GM10847 (cell line): ENCODE data around the gene TAF6.

ENCODE experiments used
- POLR2A ChIP-seq: IDR thresholded peaks from 2 replicates; pipeline ENCODE4 v1.6.1; 2011; ENCODE audit not compliant: insufficient read length; ENCODE audit errors: extremely low read depth

Gene TAF6

DNA sequence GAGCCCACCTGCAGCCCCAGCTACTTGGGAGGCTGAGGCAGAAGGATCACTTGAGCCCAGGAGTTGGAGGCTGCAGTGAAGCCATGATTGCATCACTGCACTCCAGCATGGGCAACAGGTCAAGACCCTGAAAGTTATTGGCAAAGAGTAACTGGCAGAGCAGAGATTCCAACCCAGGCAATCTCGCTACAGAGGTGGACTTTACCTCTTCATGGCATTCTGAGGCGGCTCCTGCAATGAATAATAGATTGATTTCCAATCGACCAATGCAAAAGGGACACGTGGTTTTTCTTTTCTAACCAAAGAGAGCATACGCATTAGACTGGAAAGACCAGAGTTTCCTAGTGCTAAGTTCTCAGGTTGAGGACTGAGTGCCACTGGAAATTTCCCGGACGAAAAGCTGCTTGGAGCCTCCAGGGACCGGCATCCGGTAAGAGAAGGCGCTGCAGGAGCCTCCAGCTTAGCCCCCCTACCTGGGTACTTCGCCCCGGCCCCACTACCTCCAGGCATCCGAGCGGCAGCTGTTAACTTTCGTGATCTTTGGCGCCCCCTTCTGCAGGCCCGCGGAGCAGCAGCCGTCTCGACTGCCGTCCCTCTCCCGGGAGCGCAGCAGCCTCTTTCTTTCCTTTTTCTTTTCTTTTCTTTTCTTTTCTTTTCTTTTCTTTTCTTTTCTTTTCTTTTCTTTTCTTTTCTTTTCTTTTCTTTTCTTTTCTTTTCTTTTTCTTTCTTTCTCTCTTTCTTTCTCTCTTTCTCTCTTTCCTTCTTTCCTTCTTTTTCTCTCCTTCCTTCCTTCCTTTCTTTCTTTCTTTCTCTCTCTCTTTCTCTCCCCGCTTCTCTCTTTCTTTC, 11.7 kb upstream of the TAF6 start:
- TF ChIP-seq POLR2A = no peak

GRCh38 chr7:100128637-100128963, 9.4 kb upstream of the TAF6 start:
- TF ChIP-seq POLR2A = no peak

DNA sequence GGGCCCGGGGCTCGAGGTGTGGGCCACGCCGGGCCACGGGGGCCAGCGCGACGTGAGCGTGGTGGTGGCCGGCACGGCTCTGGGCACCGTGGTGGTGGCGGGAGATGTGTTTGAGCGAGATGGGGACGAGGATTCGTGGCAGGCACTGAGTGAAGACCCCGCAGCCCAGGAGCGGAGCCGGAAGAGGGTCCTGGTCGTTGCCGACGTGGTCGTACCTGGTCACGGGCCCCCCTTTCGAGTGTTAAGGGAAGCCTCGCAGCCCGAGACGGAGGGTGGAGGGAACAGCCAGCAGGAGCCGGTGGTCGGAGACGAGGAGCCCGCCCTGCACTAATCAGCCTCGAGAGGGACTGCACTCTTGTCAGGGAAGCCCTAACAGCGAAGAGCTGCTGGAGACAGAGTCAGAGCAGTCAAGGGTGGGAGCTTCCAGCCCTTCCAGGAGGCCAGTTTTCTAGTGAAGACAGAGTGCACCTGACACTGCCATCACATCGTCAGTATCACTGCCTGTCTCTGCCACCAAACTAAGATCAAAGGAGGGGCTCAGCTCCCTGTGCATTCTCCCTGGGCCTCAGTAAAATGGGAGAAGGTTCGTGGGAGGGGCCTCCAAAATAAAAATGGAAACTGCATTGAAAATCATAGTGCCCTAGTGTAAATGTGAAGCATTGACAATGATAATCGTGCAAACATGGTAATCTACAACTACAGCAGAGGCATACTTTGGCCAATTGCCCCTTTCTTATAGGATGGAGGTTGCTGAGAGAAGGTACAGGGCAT, 8.9 kb upstream of the TAF6 start:
- TF ChIP-seq POLR2A = no peak

DNA sequence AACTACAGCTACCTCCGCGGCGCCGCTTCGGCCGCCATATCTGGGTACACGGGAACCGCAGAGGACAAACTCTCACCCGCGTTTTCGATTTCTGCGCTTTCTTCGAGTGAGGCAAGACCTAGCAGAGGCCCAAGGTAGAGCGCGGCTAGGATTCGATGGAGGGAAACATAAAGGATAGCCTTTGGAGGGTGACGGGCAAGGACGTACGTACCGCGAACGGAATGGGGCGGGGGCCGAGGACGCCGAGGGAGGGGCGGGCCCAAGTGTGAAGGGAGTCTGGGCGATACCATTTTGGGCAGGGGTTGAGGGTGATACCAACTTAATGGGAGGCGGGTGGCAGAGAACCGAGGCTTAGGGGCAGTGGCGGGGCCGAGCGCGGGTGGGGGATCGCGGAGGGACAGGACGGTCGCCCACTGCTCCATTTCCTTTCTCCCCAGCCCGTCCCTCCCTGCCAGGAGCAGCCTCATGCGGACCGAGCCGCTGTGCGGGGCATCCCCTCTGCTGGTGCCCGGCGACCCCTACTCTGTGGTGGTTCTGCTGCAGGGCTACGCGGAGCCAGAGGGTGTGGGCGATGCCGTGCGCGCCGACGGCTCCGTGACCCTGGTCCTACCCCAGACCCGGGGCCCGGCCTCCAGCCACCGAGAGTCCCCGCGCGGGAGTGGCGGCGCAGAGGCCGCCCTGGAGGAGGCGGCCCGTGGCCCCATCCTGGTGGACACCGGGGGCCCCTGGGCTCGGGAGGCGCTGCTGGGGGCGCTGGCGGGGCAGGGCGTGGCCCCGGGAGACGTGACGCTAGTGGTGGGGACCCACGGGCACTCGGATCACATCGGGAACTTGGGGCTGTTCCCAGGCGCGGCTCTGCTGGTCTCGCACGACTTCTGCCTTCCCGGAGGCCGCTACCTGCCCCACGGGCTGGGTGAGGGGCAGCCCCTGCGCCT, 8.0 kb upstream of the TAF6 start, which contains the start of gene MBLAC1:
Gene MBLAC1, plus strand, starts transcription at position 37 of the 935 bp plus-strand sequence. Its CDS starts 429 bp downstream, at position 466.
- peak; percentile 62 for TF ChIP-seq POLR2A

GRCh38 chr7:100126239-100126930, 7.2 kb upstream of the TAF6 start:
- no peak for TF ChIP-seq POLR2A

GRCh38 chr7:100124301-100125230, 5.4 kb upstream of the TAF6 start:
- no peak for TF ChIP-seq POLR2A

DNA sequence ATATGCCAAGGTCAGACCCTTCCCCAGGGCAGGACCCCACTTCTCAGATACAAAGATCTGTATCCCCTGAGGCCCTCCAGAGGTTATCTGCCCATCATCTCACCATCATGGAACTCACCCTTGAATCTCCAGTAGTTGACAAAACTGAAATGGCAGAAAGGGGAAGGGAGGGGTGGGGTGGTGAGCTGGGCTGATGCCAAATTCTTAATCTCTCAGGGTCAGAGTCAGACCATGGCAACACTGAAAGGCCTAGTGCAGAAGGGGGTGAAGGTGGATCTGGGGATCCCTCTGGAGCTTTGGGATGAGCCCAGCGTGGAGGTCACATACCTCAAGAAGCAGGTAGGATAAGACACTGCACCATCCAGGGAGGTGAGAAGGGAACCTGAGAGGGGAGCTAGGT, 3.4 kb upstream of the TAF6 start:
- no peak for TF ChIP-seq POLR2A

DNA sequence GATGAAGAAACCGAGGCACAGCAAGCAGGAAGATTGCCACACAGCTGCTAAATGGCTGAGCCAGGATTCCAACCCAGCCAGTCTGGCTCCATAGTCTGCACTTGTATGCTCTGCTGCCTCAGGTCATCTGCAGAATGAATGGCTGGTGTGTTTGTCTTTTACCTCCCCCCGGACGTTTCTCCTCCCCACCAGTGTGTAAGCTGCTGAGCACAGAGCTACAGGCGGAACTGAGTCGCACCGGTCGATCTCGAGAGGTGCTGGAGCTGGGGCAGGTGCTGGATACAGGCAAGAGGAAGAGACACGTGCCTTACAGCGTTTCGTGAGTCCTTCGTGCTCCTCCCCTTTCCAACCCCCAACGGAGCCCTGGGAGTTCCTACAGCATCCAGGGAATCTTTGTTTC, 2.9 kb upstream of the TAF6 start:
- no peak for TF ChIP-seq POLR2A

- TF ChIP-seq POLR2A = no peak
Observed at GRCh38 chr7:100120733-100121036, 1.5 kb upstream of the TAF6 start.

DNA sequence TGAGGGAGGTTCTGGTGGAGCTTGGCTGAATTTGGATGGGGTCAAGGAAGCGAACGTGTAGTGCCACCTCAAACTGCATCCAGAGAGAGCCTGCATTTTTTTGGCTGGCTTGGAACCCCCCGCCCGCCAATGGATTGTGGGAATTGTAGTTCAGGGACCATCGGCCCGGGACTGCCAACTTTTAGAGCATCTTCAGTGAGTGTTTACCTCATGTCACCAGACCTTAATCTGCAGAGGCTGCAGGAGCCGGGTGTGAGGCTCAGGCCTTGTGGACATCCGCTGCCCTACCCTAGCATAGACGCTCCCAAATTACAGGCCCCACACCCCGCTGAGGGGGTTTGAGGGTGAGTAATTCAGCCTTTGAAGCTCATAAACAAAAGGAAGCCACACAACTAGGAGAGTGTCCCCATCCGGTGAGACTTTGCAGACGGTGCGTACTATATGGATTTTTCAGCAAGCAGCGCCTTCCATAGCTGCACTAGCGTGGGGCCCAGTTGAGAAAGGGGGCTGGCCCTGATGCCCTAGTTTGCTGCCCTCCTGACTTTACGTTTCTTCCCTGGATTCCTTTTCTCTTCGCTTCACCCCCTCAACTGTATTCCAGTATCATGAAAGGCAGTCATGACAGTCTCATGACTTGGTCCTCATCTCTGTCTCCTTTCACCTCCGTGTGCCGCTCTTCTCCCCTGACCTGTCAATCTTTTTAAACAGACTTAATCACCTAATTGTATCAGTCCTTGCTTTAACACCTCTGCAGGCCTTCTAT, 993 bp upstream of the TAF6 start:
- no peak for TF ChIP-seq POLR2A

DNA sequence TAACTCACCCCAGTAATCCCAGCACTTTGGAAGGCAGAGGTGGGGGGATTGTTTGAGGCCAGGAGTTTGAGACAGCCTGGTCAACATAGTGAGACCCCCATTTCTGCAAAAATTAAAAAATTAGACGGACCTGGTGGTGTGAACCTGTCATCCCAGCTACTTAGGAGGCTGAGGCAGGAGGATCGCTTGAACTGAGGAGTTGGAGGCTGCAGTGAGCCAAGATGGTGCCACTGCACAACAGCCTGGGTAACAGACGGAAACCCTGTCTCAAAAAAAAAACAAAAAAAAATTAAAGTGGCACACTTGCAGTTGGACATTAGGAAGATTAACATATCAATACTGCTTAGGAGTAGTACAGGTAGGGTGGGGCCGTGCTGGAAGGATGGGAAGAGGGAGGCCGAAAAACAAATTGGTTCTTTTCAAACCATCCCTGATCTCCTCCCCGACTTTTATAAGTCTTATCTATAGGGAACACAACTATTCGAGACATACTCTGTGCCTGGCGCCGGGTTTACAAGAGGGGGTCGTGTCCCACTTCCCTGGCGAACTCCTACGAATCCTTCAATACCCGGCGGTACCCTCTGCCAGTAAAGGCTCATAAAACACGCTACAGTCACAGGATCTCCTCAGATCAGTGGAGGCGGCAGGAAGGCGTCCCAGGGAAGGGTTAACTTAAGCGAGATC, 628 bp downstream of the TAF6 start:
- no peak for TF ChIP-seq POLR2A

DNA sequence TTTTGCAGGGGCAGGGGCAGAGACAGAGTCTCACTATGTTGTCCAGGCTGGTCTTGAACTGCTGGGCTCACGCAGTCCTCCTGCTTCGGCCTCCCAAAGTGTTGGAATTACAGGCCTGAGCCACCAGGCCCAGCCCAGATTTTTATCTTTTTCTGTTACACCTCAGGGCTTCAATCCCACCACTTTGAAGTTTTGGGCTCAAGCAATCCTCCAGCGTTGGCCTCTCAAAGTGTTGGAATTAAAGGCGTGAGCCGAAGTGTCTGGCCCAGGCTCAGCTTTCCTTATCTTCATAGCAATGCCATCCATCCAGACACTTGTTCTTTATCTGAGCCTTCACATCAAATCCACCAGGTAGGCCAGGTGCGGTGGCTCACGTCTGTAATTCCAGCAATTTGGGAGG, 4.1 kb downstream of the TAF6 start:
- no peak for TF ChIP-seq POLR2A

DNA sequence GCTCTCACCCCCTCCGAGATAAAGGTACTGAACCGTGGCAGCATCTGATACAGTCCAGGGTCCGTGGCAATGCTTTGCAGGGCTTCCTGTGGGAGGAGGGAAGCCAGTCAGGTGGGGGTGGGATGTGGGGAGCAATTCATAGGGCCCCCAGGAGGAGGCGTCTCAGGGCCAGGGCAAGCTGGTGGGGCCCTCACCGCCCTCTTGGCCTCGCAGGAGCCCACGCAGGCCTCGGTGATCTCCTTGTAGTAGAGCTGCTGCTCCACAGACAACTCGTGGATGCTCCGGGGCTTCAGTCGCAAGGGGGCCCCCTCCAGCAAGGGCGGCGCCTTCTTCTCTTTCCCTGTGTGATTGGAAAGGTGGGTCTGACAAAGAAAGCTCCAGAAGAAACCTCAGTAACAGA, 7.2 kb downstream of the TAF6 start:
- no peak for TF ChIP-seq POLR2A

- no peak for TF ChIP-seq POLR2A
Observed at GRCh38 chr7:100111156-100111555, 8.0 kb downstream of the TAF6 start.
